K562 (cell line): ENCODE data around the gene SPATS2L. TPM values are rescaled to one million over a fixed set of nuclear protein-coding genes. Genes with fewer than 3 reads are reported as not detected.

Source experiments
- CBFB ChIP-seq: sonication (generic); formaldehyde crosslinking; IDR thresholded peaks from 2 replicates; pipeline ENCODE4 v1.4.0; 2020; ENCODE audit warnings: mild to moderate bottlenecking, missing genetic modification reagents
- DDX20 ChIP-seq: fragments of 450-650 bp; IDR thresholded peaks from 2 replicates; pipeline ENCODE4 v1.6.1; 2016; ENCODE audit warnings: missing genetic modification characterization, low read depth, mild to moderate bottlenecking, missing compliant biosample characterization, moderate library complexity
- EGR1 ChIP-seq: fragments of 450-650 bp; conservative IDR thresholded peaks from 2 replicates; pipeline ENCODE4 v1.6.1; 2017; ENCODE audit warnings: mild to moderate bottlenecking
- HDGF ChIP-seq: fragments of 450-650 bp; IDR thresholded peaks from 2 replicates; pipeline ENCODE4 v1.6.1; 2016
- MBD2 ChIP-seq: sonication (generic); IDR thresholded peaks from 2 replicates; pipeline ENCODE4 v1.6.1; 2016; ENCODE audit warnings: low read depth, borderline replicate concordance
- SIN3A ChIP-seq, 2 experiments: fragments of 150-350 bp in 1 of 2; IDR thresholded peaks; 2 replicates each; pipeline ENCODE4 v1.6.1; 2011 to 2016; ENCODE audit warnings: borderline replicate concordance in 2 of 2, low read depth in 2 of 2, low read length in 2 of 2, mild to moderate bottlenecking in 2 of 2, moderate library complexity in 2 of 2; ENCODE audit not compliant: control insufficient read depth in 1 of 2
- SMARCA5 ChIP-seq: fragments of 450-650 bp; IDR thresholded peaks from 2 replicates; pipeline ENCODE4 v1.6.1; 2016
- THAP7 ChIP-seq: fragments of 250-450 bp; sonication (Bioruptor Pico); IDR thresholded peaks from 2 replicates; pipeline ENCODE4 v1.5.0; 2021
- YY1 ChIP-seq, 3 experiments: IDR thresholded peaks; 2 replicates each; pipeline ENCODE4 v1.6.1; 2011; ENCODE audit warnings: low read length in 2 of 3, mild to moderate bottlenecking in 2 of 3, moderate library complexity in 2 of 3, borderline replicate concordance in 1 of 3, control low read depth in 1 of 3, low read depth in 1 of 3; ENCODE audit not compliant: insufficient read depth in 3 of 3, insufficient replicate concordance in 2 of 3, control insufficient read depth in 1 of 3, insufficient read length in 1 of 3; ENCODE audit errors: extremely low read depth in 1 of 3
- ZNF395 ChIP-seq: fragments of 200-800 bp; sonication (Bioruptor generic); IDR thresholded peaks from 2 replicates; pipeline ENCODE4 v1.6.1; 2017; ENCODE audit warnings: missing genetic modification characterization, missing compliant biosample characterization
- ZNF592 ChIP-seq: fragments of 450-650 bp; IDR thresholded peaks from 2 replicates; pipeline ENCODE4 v1.6.1; 2017; ENCODE audit warnings: antibody characterized with exemption, mild to moderate bottlenecking
- ZZZ3 ChIP-seq: fragments of 450-650 bp; IDR thresholded peaks from 2 replicates; pipeline ENCODE4 v1.6.1; 2016; ENCODE audit warnings: antibody characterized with exemption, mild to moderate bottlenecking, moderate library complexity
- polyA plus RNA-seq, 8 experiments: library from polyadenylated mRNA; depleted of rRNA in 4 of 8; stranded (reverse) in 5 of 8; unstranded in 3 of 8; fragments of >200 nt; fragmentation: Nextera tagmentation in 2 of 8; fragmentation: Illumina TruSeq in 1 of 8; extraction: Ambion mirVana in 2 of 8; extraction: Trizol in 1 of 8; gene quantifications; 2 replicates each; pipeline versions ENCODE4 v1.2.1 to v1.2.3, GENCODE V29; 2011 to 2014; ENCODE audit warnings: inconsistent platforms in 1 of 8, missing spikeins in 1 of 8
- total RNA-seq, 7 experiments: library from RNA; depleted of rRNA in 6 of 7; stranded (reverse); fragments of >200 nt in 6 of 7; fragmentation: Illumina TruSeq in 2 of 7; extraction: Trizol in 2 of 7; gene quantifications; 2 replicates each; pipeline versions ENCODE4 v1.2.1 to v1.2.3, GENCODE V29; 2011 to 2021; ENCODE audit warnings: low replicate concordance in 1 of 7
- TF ChIP-seq, protein P1 (sequence below): sonication (generic); formaldehyde crosslinking; IDR thresholded peaks from 2 replicates; pipeline ENCODE4 v1.8.1; 2023; ENCODE audit warnings: mild to moderate bottlenecking, missing genetic modification reagents
- TF ChIP-seq, protein P2 (sequence below): sonication (generic); formaldehyde crosslinking; IDR thresholded peaks from 2 replicates; pipeline ENCODE4 v1.8.1; 2023; ENCODE audit warnings: mild to moderate bottlenecking, missing genetic modification reagents

SPATS2L gene
- total and polyA plus RNA-seq, 9 of the 15 experiments (the other 6 are each of a cell fraction or from before 2014, with no cell fraction given) = 11.3 to 41.5 (median 24.9) TPM

DNA sequence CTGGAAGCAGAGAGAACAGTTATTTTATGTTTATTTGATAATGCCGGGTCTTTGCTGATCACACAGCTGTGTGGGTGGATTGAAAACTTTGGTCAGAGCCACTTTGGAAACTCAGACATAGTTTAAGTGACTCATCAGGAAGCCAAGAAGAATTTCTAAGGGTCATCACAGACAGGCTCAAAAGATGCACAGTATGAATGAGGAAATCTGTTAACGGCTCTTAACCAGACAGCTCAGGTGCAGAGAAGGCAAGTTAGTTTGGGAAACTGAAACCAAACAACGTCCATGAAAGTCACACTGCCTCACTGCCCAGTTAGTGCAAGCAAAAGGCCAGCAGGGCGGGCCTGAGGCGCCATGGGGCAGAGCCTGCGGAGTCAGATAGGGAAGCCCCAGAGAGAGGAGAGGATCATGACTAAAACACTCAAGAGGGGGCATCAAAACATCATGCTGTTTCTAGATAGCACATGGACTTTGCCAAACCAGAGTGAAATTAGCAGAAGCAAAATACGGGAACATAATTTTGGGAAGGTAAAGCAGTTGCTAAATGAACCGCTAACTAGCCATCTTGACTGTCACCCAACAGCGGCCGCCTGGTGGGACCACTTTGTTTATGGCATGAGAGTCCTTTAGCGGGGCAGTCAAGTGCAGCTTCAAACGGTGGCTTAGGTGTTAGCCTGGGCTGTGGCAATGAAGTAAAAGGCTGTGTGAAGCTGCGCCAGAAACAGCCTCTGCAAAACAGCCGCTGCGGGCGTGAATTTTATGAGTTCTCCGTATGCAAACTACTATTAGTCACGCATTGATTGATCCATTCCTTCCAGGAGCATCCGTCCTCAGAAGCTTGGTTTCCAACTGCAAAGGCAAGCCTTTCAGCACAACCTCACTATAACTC lies 102.2 kb downstream of the SPATS2L start (continued):
- TF ChIP-seq DDX20 (tag) (no peak), EGR1 (peak; percentile 84), SIN3A (IDR thresholded peaks at IDR 0.05; ENCODE audit: borderline replicate concordance in 2 of 2, control insufficient read depth in 1 of 2, low read depth in 2 of 2, low read length in 2 of 2) (no peak), ZNF592 (peak; percentile 92), THAP7 (CRISPR knock-in tag) (no peak), YY1 (IDR thresholded peaks at IDR 0.05; ENCODE audit: borderline replicate concordance in 1 of 3, control insufficient read depth in 1 of 3, extremely low read depth in 1 of 3, insufficient read depth in 3 of 3, insufficient read length in 1 of 3, insufficient replicate concordance in 2 of 3, low read depth in 1 of 3, low read length in 2 of 3) (peak in 1 of 3 experiments; percentile 27), ZZZ3 (no peak), HDGF (no peak), ZNF395 (CRISPR knock-in tag) (peak; percentile 56; the same call in 1 of the 2 replicates), MBD2 (no peak), CBFB (CRISPR knock-in tag) (no peak), SMARCA5 (no peak)
- TF ChIP-seq, protein P1, sequence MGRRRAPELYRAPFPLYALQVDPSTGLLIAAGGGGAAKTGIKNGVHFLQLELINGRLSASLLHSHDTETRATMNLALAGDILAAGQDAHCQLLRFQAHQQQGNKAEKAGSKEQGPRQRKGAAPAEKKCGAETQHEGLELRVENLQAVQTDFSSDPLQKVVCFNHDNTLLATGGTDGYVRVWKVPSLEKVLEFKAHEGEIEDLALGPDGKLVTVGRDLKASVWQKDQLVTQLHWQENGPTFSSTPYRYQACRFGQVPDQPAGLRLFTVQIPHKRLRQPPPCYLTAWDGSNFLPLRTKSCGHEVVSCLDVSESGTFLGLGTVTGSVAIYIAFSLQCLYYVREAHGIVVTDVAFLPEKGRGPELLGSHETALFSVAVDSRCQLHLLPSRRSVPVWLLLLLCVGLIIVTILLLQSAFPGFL (CRISPR knock-in tag) = no peak
- TF ChIP-seq, protein P2, sequence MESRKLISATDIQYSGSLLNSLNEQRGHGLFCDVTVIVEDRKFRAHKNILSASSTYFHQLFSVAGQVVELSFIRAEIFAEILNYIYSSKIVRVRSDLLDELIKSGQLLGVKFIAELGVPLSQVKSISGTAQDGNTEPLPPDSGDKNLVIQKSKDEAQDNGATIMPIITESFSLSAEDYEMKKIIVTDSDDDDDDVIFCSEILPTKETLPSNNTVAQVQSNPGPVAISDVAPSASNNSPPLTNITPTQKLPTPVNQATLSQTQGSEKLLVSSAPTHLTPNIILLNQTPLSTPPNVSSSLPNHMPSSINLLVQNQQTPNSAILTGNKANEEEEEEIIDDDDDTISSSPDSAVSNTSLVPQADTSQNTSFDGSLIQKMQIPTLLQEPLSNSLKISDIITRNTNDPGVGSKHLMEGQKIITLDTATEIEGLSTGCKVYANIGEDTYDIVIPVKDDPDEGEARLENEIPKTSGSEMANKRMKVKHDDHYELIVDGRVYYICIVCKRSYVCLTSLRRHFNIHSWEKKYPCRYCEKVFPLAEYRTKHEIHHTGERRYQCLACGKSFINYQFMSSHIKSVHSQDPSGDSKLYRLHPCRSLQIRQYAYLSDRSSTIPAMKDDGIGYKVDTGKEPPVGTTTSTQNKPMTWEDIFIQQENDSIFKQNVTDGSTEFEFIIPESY (CRISPR knock-in tag) = peak; percentile 89
